H9 (cell line): ENCODE measurements around the gene CDC16. TPM values are rescaled to one million over a fixed set of nuclear protein-coding genes. Genes with fewer than 3 reads are reported as not detected.

Source experiments
- DNase-seq: peaks from one replicate; pipeline ENCODE4 v3.0.0-alpha.2; 2017
- H2AFZ ChIP-seq: one replicate; pipeline ENCODE4 v1.6.1; 2013; ENCODE audit warnings: mild to moderate bottlenecking, low read length, control low read depth, moderate library complexity
- H2AK5ac ChIP-seq: 2 replicates; pipeline ENCODE4 v1.6.1; 2013; ENCODE audit warnings: low read length, control low read depth, mixed read lengths; ENCODE audit not compliant: insufficient read length
- H2BK120ac ChIP-seq: one replicate; pipeline ENCODE4 v1.6.1; 2013; ENCODE audit warnings: low read depth, mild to moderate bottlenecking, low read length, control low read depth, inconsistent platforms; ENCODE audit not compliant: poor library complexity, severe bottlenecking
- H2BK12ac ChIP-seq: 2 replicates; pipeline ENCODE4 v1.6.1; 2013; ENCODE audit warnings: low read length, control low read depth, mixed read lengths, low read depth; ENCODE audit not compliant: insufficient read length
- H2BK15ac ChIP-seq: 2 replicates; pipeline ENCODE4 v1.6.1; 2013; ENCODE audit warnings: low read depth, low read length, control low read depth
- H2BK20ac ChIP-seq: one replicate; pipeline ENCODE4 v1.6.1; 2013; ENCODE audit warnings: low read depth, mild to moderate bottlenecking, low read length, control low read depth, inconsistent platforms; ENCODE audit not compliant: poor library complexity, severe bottlenecking
- H2BK5ac ChIP-seq: 2 replicates; pipeline ENCODE4 v1.6.1; 2013; ENCODE audit warnings: low read length, control low read depth, mixed read lengths; ENCODE audit not compliant: insufficient read length
- H3K14ac ChIP-seq: 2 replicates; pipeline ENCODE4 v1.6.1; 2013; ENCODE audit warnings: low read length, control low read depth; ENCODE audit not compliant: insufficient read depth
- H3K18ac ChIP-seq: 2 replicates; pipeline ENCODE4 v1.6.1; 2013; ENCODE audit warnings: low read depth, mild to moderate bottlenecking, mixed read lengths, low read length, control low read depth; ENCODE audit not compliant: insufficient read length
- H3K23ac ChIP-seq: 2 replicates; pipeline ENCODE4 v1.6.1; 2013; ENCODE audit warnings: low read length, control low read depth, mixed read lengths, low read depth; ENCODE audit not compliant: insufficient read length
- H3K23me2 ChIP-seq: 2 replicates; pipeline ENCODE4 v1.6.1; 2013; ENCODE audit warnings: low read depth, mild to moderate bottlenecking, mixed read lengths, low read length, control low read depth; ENCODE audit not compliant: insufficient read length, poor library complexity, severe bottlenecking
- H3K27ac ChIP-seq: 2 replicates; pipeline ENCODE4 v1.5.1; 2013; ENCODE audit warnings: low read length, control low read depth, mixed read lengths, low read depth; ENCODE audit not compliant: insufficient read length
- H3K27me3 ChIP-seq: 2 replicates; pipeline ENCODE4 v1.6.1; 2013; ENCODE audit warnings: low read length, control low read depth, inconsistent platforms; ENCODE audit not compliant: insufficient read depth
- H3K4ac ChIP-seq: 2 replicates; pipeline ENCODE4 v1.6.1; 2013; ENCODE audit warnings: low read depth, mild to moderate bottlenecking, control low read depth, inconsistent platforms, low read length, moderate library complexity
- H3K4me1 ChIP-seq: 2 replicates; pipeline ENCODE4 v1.6.1; 2013; ENCODE audit warnings: low read length, control low read depth, inconsistent platforms; ENCODE audit not compliant: insufficient read depth
- H3K4me2 ChIP-seq: 2 replicates; pipeline ENCODE4 v1.6.1; 2013; ENCODE audit warnings: low read length, control low read depth, mixed read lengths; ENCODE audit not compliant: insufficient read length, insufficient read depth
- H3K56ac ChIP-seq: 2 replicates; pipeline ENCODE4 v1.6.1; 2013; ENCODE audit warnings: low read depth, mild to moderate bottlenecking, mixed read lengths, low read length, control low read depth; ENCODE audit not compliant: insufficient read length
- H3K79me1 ChIP-seq: 2 replicates; pipeline ENCODE4 v1.6.1; 2013; ENCODE audit warnings: low read depth, mild to moderate bottlenecking, moderate library complexity, low read length, control low read depth, inconsistent platforms; ENCODE audit not compliant: insufficient read depth, poor library complexity, severe bottlenecking
- H3K79me2 ChIP-seq: 2 replicates; pipeline ENCODE4 v1.6.1; 2013; ENCODE audit warnings: low read length, control low read depth, inconsistent platforms; ENCODE audit not compliant: insufficient read depth
- H3K9ac ChIP-seq: 2 replicates; pipeline ENCODE4 v1.6.1; 2013; ENCODE audit warnings: low read length, control low read depth, mixed read lengths; ENCODE audit not compliant: insufficient read length; ENCODE audit errors: extremely low read depth
- H3K9me3 ChIP-seq: one replicate; pipeline ENCODE4 v1.6.1; 2013; ENCODE audit warnings: low read depth, low read length, inconsistent platforms; ENCODE audit not compliant: control insufficient read depth
- H3T11ph ChIP-seq: one replicate; pipeline ENCODE4 v1.6.1; 2013; ENCODE audit warnings: mild to moderate bottlenecking, low read length, control low read depth, inconsistent platforms
- H4K20me1 ChIP-seq: one replicate; pipeline ENCODE4 v1.6.1; 2013; ENCODE audit not compliant: control insufficient read depth, insufficient read length, insufficient read depth
- H4K5ac ChIP-seq: 2 replicates; pipeline ENCODE4 v1.6.1; 2013; ENCODE audit warnings: low read depth, mild to moderate bottlenecking, mixed read lengths, low read length, control low read depth; ENCODE audit not compliant: insufficient read length
- H4K8ac ChIP-seq: replicated peaks from 2 replicates; pipeline ENCODE4 v1.6.1; 2013; ENCODE audit warnings: low read length, control low read depth, mixed read lengths, low read depth; ENCODE audit not compliant: insufficient read length
- H4K91ac ChIP-seq: 2 replicates; pipeline ENCODE4 v1.6.1; 2013; ENCODE audit warnings: low read depth, mild to moderate bottlenecking, moderate library complexity, mixed read lengths, low read length, control low read depth; ENCODE audit not compliant: insufficient read length
- H3K27ac Mint-ChIP-seq, 3 experiments: 2 replicates in 2 of 3; 3 replicates in 1 of 3; pipeline ENCODE4 v1.8.0; 2020 to 2021; ENCODE audit warnings: mixed read lengths in 3 of 3, mild to moderate bottlenecking in 1 of 3, moderate library complexity in 1 of 3
- H3K27me3 Mint-ChIP-seq: 2 replicates; pipeline ENCODE4 v1.8.0; 2021; ENCODE audit warnings: low read depth, mild to moderate bottlenecking, moderate library complexity, mixed read lengths
- H3K36me3 Mint-ChIP-seq, 3 experiments: 2 replicates in 2 of 3; 3 replicates in 1 of 3; pipeline ENCODE4 v1.8.0; 2020 to 2021; ENCODE audit warnings: low read depth in 3 of 3, mixed read lengths in 3 of 3; ENCODE audit not compliant: insufficient read depth in 1 of 3
- H3K4me1 Mint-ChIP-seq, 2 experiments: 2 replicates each; pipeline ENCODE4 v1.8.0; 2020; ENCODE audit warnings: mixed read lengths in 2 of 2
- H3K4me3 Mint-ChIP-seq, 2 experiments: 2 replicates in 1 of 2; 3 replicates in 1 of 2; pipeline ENCODE4 v1.8.0; 2020 to 2021; ENCODE audit warnings: mild to moderate bottlenecking in 2 of 2, mixed read lengths in 2 of 2, moderate library complexity in 1 of 2
- H3K9me3 Mint-ChIP-seq, 2 experiments: 2 replicates in 1 of 2; 3 replicates in 1 of 2; pipeline ENCODE4 v1.8.0; 2020; ENCODE audit warnings: mild to moderate bottlenecking in 2 of 2, mixed read lengths in 2 of 2, moderate library complexity in 1 of 2
- WGBS: extraction: QIAGEN DNeasy Blood & Tissue Kit; methylation state at CpG from one replicate; pipeline ENCODE4 v1.1.7; 2013; ENCODE audit warnings: missing lambda C conversion rate, low lambda C conversion rate, mixed read lengths; ENCODE audit not compliant: insufficient read length; ENCODE audit errors: extremely low coverage; 5-methylcytosine and 5-hydroxymethylcytosine counted together
- total RNA-seq: library from RNA; stranded (reverse); gene quantifications from 2 replicates; pipeline ENCODE4 v1.2.1, GENCODE V29; 2021
- TF ChIP-seq, protein P1 (sequence below): fragments of 200-600 bp; sonication (generic); conservative IDR thresholded peaks from 3 replicates; pipeline ENCODE4 v1.8.0; 2021; ENCODE audit warnings: antibody characterized with exemption, mild to moderate bottlenecking

The CDC16 gene
- total RNA-seq, 1 experiment from 2014 or later: 91.9 TPM

DNA sequence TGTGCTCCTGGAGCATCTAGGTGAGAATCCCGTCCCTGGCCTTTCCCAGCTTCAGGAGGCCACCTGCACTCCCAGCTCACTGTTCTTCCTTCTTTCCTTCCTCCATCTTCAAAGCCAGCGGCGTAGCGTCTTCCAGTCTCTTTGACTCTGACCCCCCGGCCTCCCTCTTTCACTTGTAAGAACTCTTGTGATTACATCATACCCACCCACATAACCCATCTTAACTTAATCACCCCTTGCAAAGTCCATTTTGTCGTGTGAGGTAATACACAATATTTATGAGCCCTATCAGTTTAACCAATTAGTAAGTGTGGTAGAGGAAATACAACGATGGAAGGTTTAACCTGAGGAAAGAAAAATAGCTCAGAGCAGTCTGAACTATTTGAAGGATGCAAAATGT, 4.6 kb upstream of the CDC16 start:
- H3K4me3 Mint-ChIP-seq: peak overlapping the region; percentile 39 to 71
- Histone ChIP-seq H3K79me2 (no peaks in the 10 kb centered on the region), H4K91ac (no peak overlapping the region), H3K4me2 (peak overlapping the region; percentile 15), H2AFZ (no peak overlapping the region), H4K5ac (no peak overlapping the region), H2BK20ac (no peak overlapping the region), H3K14ac (peak overlapping the region; percentile 79), H3K4me1 (peaks cover 16% of the 10 kb centered on the region; the same call in 1 of the 2 replicates), H3K79me1 (no peaks in the 10 kb centered on the region), H3K4ac (no peak overlapping the region; the same call in 1 of the 2 replicates), H3K23me2 (no peaks in the 10 kb centered on the region), H2BK12ac (no peak overlapping the region), H2BK5ac (no peak overlapping the region), H3K23ac (no peak overlapping the region), H3T11ph (peak overlapping the region; percentile 20), H2AK5ac (no peak overlapping the region), H2BK15ac (no peak overlapping the region), H3K27ac (peak overlapping the region; percentile 76), H3K56ac (no peak overlapping the region), H2BK120ac (no peak overlapping the region), H3K18ac (peak overlapping the region; percentile 29), H4K20me1 (no peaks in the 10 kb centered on the region), H3K27me3 (no peaks in the 10 kb centered on the region), H3K9me3 (no peaks in the 10 kb centered on the region), H4K8ac (no peak overlapping the region), H3K9ac (no peak overlapping the region)
- no peaks in the 10 kb centered on the region; a peak in 2 of 7 replicates for H3K36me3 Mint-ChIP-seq
- peak; percentile 44 for DNase-seq
- peak overlapping the region; percentile 95 to 97 (median 96) for H3K27ac Mint-ChIP-seq
- no peaks in the 10 kb centered on the region; the same call in none of the 2 replicates for H3K27me3 Mint-ChIP-seq
- TF ChIP-seq, protein P1, sequence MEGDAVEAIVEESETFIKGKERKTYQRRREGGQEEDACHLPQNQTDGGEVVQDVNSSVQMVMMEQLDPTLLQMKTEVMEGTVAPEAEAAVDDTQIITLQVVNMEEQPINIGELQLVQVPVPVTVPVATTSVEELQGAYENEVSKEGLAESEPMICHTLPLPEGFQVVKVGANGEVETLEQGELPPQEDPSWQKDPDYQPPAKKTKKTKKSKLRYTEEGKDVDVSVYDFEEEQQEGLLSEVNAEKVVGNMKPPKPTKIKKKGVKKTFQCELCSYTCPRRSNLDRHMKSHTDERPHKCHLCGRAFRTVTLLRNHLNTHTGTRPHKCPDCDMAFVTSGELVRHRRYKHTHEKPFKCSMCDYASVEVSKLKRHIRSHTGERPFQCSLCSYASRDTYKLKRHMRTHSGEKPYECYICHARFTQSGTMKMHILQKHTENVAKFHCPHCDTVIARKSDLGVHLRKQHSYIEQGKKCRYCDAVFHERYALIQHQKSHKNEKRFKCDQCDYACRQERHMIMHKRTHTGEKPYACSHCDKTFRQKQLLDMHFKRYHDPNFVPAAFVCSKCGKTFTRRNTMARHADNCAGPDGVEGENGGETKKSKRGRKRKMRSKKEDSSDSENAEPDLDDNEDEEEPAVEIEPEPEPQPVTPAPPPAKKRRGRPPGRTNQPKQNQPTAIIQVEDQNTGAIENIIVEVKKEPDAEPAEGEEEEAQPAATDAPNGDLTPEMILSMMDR: no peak
- H3K9me3 Mint-ChIP-seq: peaks cover under 1 to 4% of the 10 kb centered on the region in 2 experiments; a peak in 2 of 5 replicates
- WGBS: no CpG with 5 or more reads among the region's 7 CpGs
- peaks cover 65 to 68% of the 10 kb centered on the region in 2 experiments for H3K4me1 Mint-ChIP-seq
